Suprapubic skin (tissue), 4 donors: ENCODE measurements around the gene NRAS. TPM values are rescaled to one million over a fixed set of nuclear protein-coding genes. Genes with fewer than 3 reads are reported as not detected.

Experiments used
- DNase-seq, 2 donors: peaks; one replicate each; pipeline ENCODE4 v3.0.0-alpha.2; 2019; ENCODE audit warnings: low spot score in 2 of 2
- H3K27ac ChIP-seq: fragments of 200-600 bp; sonication (generic); one replicate; pipeline ENCODE4 v1.5.1; 2019
- H3K27me3 ChIP-seq: fragments of 200-600 bp; sonication (generic); one replicate; pipeline ENCODE4 v1.5.1; 2019
- H3K36me3 ChIP-seq: fragments of 200-600 bp; sonication (generic); one replicate; pipeline ENCODE4 v1.5.1; 2019
- H3K4me1 ChIP-seq: fragments of 200-600 bp; sonication (generic); one replicate; pipeline ENCODE4 v1.5.1; 2019
- H3K4me3 ChIP-seq: fragments of 200-600 bp; sonication (generic); one replicate; pipeline ENCODE4 v1.5.1; 2019; ENCODE audit warnings: mild to moderate bottlenecking
- H3K9me3 ChIP-seq: fragments of 200-600 bp; sonication (generic); one replicate; pipeline ENCODE4 v1.5.1; 2019
- EP300 ChIP-seq: sonication (generic); formaldehyde crosslinking; IDR thresholded peaks from one replicate; pipeline ENCODE4 v1.6.1; 2017; ENCODE audit warnings: antibody characterized with exemption
- POLR2A ChIP-seq, 2 donors: fragments of 450-650 bp; IDR thresholded peaks; one replicate each; pipeline ENCODE4 v1.6.1; 2017; ENCODE audit warnings: antibody characterized with exemption in 2 of 2, mild to moderate bottlenecking in 2 of 2, moderate library complexity in 2 of 2
- POLR2AphosphoS5 ChIP-seq, 3 donors: sonication (generic); formaldehyde crosslinking; IDR thresholded peaks; one replicate each; pipeline ENCODE4 v1.6.1; 2017; ENCODE audit warnings: antibody characterized with exemption in 3 of 3
- WGBS: methylation state at CpG from one replicate; pipeline ENCODE4 v1.1.5; 2018; 5-methylcytosine and 5-hydroxymethylcytosine counted together
- total RNA-seq, 4 donors: library from RNA; depleted of rRNA; stranded (reverse); fragments of >200 nt; gene quantifications; one replicate each; pipeline ENCODE4 v1.1.0, GENCODE V29; 2016
- TF ChIP-seq, protein P1 (sequence below), 2 donors: fragments of 200-600 bp in 1 of 2; fragments of 450-650 bp in 1 of 2; sonication (generic) in 1 of 2; IDR thresholded peaks; one replicate each; pipeline ENCODE4 v1.5.1; 2016 to 2019; ENCODE audit warnings: antibody characterized with exemption in 2 of 2, mild to moderate bottlenecking in 1 of 2, moderate library complexity in 1 of 2

NRAS gene
- total RNA-seq, 4 donors from 2014 or later = 21.8 to 41.1 (median 33.3) TPM

DNA sequence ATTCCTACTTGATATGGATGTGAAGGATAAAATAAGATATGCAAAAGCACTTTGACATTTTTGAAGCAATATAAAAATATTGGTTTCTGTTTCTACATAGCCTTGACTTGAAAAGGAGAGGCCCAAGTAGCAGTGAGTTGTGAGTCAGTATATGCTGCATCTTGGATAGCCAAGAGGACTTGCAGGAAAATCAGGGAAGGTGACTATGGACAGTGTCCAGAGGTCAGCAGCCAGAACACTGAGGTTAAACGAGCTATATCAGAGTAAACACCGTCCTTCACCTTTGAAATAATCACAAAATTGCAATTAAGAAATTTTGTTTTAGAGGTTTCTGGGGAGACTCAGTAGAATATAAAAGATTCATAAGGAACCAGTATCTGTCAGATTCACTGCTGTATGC, 14.6 kb downstream of the NRAS start:
- Histone ChIP-seq H3K27ac (no peak overlapping the region), H3K4me3 (no peak overlapping the region), H3K9me3 (no peaks in the 10 kb centered on the region), H3K36me3 (peaks cover 20% of the 10 kb centered on the region), H3K27me3 (peaks cover 6% of the 10 kb centered on the region), H3K4me1 (peaks cover 3% of the 10 kb centered on the region)
- WGBS = 85% methylated on average over 2 of the region's 2 CpGs
- TF ChIP-seq POLR2AphosphoS5 (IDR thresholded peaks at IDR 0.05) = no peak
- TF ChIP-seq POLR2A (IDR thresholded peaks at IDR 0.05) = no peak
- TF ChIP-seq, protein P1, sequence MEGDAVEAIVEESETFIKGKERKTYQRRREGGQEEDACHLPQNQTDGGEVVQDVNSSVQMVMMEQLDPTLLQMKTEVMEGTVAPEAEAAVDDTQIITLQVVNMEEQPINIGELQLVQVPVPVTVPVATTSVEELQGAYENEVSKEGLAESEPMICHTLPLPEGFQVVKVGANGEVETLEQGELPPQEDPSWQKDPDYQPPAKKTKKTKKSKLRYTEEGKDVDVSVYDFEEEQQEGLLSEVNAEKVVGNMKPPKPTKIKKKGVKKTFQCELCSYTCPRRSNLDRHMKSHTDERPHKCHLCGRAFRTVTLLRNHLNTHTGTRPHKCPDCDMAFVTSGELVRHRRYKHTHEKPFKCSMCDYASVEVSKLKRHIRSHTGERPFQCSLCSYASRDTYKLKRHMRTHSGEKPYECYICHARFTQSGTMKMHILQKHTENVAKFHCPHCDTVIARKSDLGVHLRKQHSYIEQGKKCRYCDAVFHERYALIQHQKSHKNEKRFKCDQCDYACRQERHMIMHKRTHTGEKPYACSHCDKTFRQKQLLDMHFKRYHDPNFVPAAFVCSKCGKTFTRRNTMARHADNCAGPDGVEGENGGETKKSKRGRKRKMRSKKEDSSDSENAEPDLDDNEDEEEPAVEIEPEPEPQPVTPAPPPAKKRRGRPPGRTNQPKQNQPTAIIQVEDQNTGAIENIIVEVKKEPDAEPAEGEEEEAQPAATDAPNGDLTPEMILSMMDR (IDR thresholded peaks at IDR 0.05) = no peak
- no peak for TF ChIP-seq EP300
- no peak for DNase-seq

DNA sequence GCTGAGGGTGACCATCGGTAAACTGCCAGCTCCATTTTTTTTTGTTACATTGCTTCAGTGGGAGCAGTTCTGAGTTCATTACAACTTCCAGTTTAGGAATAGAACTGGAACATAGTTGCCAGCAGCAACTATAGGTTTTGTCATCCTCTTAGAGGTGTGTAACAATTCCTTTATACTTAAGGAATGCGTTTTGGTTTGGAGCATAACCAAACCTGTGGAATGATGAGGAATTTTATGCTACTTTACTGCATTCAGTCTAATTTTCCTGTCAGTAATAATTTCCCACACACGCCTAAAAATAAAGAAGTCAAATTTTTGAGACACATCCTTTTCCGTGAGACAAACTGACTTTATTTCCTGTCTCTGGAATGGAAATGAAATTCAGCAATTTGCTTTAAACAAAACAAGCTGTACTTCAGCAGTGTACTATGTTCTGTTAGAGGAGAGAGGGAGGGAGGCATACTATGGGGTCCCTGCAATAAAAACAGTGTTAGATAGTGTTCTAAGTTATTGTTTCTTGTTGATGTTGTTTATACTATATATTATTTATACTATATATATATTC, 16.5 kb downstream of the NRAS start:
- TF ChIP-seq POLR2AphosphoS5 (IDR thresholded peaks at IDR 0.05) (no peak), EP300 (no peak)
- Histone ChIP-seq H3K36me3 (peaks cover 2% of the 10 kb centered on the region), H3K27me3 (peaks cover 6% of the 10 kb centered on the region), H3K4me1 (peaks cover 3% of the 10 kb centered on the region), H3K4me3 (no peak overlapping the region), H3K9me3 (no peaks in the 10 kb centered on the region), H3K27ac (no peak overlapping the region)
- DNase-seq = no peak
- 36% methylated on average over 4 of the region's 4 CpGs for WGBS

DNA sequence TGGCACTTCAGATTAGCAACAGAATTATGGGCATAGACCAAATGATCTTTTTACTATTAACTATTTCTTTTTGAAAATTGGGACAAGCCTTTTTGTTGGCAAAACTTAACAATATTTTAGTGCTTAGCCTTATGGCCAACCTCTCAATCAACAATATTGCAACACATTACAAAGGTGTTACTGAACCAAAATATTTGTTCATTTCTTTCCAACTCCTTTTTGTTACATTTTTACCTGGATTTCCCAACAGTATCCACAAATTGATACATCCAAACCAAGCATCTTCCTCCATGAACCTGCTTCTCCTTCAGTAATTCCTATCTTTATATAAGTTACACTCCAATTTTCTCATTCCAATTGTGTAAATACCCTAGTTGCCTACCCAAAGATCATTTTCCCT, 19.8 kb downstream of the NRAS start:
- no peaks in the 10 kb centered on the region for H3K36me3 ChIP-seq
- no peaks in the 10 kb centered on the region for H3K9me3 ChIP-seq
- H3K27me3 ChIP-seq = peaks cover 9% of the 10 kb centered on the region
- no peaks in the 10 kb centered on the region for H3K4me1 ChIP-seq
- TF ChIP-seq, protein P1 (IDR thresholded peaks at IDR 0.05) = no peak
- no peak for TF ChIP-seq POLR2A (IDR thresholded peaks at IDR 0.05)
- no peak for TF ChIP-seq EP300
- no peak for TF ChIP-seq POLR2AphosphoS5 (IDR thresholded peaks at IDR 0.05)
- no peak overlapping the region for H3K27ac ChIP-seq
- no peak for DNase-seq
- H3K4me3 ChIP-seq = no peak overlapping the region

DNA sequence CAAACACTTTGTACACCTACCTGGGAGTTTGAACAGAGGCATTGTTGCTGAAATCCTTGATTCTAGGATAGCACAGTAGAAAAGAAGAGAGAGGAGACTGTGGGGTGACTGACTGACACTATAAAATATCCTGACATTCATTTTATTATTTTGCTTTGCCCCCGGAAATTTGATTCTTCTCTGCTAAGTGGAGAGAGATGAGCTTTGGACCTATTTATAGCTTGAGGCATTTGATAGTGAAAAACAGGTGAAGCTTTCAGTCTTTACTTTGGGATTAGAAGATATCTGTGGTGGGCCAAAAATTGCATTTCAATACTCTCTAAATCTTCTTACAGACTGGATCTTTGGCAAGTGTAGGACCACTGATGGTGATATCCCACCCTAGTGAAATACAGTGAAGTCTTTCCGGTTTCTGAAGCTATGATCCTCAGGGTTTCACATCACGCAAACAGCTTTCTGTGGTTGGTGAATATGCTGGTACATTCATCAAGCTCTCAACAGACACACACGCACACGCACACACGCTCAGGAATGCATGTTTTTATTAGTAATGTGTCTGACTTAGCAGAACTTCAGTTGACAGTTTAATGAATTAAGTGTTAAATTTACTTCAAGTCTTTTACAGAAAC, 21.0 kb downstream of the NRAS start, which contains the start of gene AMPD1:
TSS of gene AMPD1 (minus strand) at position 117 of the 629 bp plus-strand sequence. CDS start at position 42, 75 bp downstream.
- Histone ChIP-seq H3K27me3 (peaks cover 9% of the 10 kb centered on the region), H3K4me1 (no peaks in the 10 kb centered on the region), H3K9me3 (no peaks in the 10 kb centered on the region), H3K36me3 (no peaks in the 10 kb centered on the region), H3K27ac (no peak within 1 kb of the TSS), H3K4me3 (no peak within 1 kb of the TSS)
- TF ChIP-seq EP300 (no peak), POLR2A (IDR thresholded peaks at IDR 0.05) (no peak), POLR2AphosphoS5 (IDR thresholded peaks at IDR 0.05) (no peak)
- TF ChIP-seq, protein P1 (IDR thresholded peaks at IDR 0.05) = no peak
- WGBS = 51% methylated on average over 6 of the region's 6 CpGs
- DNase-seq = no peak

DNA sequence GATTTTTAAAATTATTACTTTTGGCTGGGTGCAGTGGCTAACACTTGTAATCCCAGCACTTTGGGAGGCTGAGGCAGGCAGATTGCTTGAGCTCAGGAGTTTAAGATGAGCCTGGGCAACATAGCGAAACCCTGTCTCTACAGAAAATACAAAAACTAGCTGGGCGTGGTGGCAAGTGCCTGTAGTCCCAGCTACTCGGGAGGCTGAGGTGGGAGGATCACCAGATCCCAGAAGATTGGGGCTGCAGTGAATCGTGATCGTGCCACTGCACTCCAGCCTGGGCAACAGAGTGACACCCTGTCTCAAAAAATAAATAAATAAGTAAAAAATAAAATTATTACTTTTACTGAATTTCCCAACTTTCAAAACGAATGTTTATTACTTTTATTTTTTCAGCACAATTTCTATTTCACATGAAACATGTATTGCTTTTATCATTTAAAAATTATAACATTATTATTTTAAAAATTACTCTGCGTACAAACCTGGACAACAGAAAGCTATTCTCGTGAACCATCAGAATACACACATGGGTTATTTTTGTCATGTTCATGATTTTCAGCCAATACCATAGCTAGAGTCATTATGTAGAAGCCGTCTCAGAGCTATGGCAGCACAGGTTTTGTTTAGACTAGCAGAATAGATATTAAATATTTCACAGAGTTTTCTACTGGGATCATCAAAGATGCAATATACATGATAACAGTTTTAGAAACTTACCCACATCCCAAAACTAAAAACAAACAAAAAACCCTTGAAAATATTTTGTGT, 21.8 kb downstream of the NRAS start:
- no peak overlapping the region for H3K4me3 ChIP-seq
- DNase-seq = no peak
- no peak for TF ChIP-seq EP300
- TF ChIP-seq, protein P1 (IDR thresholded peaks at IDR 0.05) = no peak
- TF ChIP-seq POLR2AphosphoS5 (IDR thresholded peaks at IDR 0.05) = no peak
- no peak for TF ChIP-seq POLR2A (IDR thresholded peaks at IDR 0.05)
- peaks cover 9% of the 10 kb centered on the region for H3K27me3 ChIP-seq
- 85% methylated on average over 9 of the region's 9 CpGs for WGBS
- no peak overlapping the region for H3K27ac ChIP-seq
- H3K9me3 ChIP-seq = no peaks in the 10 kb centered on the region
- H3K4me1 ChIP-seq = no peaks in the 10 kb centered on the region
- no peaks in the 10 kb centered on the region for H3K36me3 ChIP-seq
